Activated CD4-positive, alpha-beta T cell treated with anti-CD3 and anti-CD28 coated beads, Interleukin-2, amount 50 U/mL, for 16 hours (primary cell): ENCODE measurements around the gene ACVR1.

ENCODE experiments used
- DNase-seq: peaks from one replicate; pipeline ENCODE4 v3.0.0-alpha.2; 2020

ACVR1 gene

DNA sequence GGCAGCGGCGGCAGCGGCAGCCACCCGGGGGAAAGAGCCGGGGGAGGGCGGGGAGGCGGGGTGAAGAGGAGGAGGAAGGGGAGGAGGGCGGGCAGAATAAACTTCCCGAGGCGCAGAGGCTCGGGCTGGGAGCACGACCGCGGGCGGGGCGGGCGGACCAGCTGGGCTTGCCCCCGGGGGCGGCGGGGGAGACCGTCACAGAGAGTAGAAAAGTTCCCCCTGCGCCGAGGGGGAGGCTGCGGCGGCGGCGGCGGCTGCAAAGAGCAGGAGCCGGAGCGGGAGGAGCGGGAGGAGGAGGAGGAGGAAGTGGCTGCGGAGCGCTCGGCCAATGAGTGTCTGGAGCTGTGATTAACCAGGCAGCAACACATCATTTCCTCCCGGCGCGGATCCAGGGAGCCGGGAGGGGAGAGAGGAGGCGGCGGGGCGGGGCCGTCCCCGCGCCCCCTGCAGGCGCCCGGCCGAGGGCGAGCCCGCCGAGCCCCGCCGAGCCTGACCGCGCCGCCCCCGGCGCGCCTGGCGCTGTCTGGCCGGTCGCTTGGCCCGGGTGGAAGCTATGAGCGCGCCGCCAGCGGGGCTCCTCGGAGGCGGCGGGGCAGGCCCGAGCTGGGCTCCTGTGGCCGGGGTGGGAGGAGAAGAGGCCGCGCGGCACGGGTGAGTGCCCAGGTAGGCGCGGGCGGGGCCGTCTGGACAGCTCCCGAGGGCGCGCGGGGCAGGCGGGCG is at the start of gene ACVR1:
Gene ACVR1 (minus strand): TSS at position 265 of the 720 bp plus-strand sequence. CDS start 76,837 bp downstream, outside the sequence.
- peak; percentile 92 for DNase-seq

DNA sequence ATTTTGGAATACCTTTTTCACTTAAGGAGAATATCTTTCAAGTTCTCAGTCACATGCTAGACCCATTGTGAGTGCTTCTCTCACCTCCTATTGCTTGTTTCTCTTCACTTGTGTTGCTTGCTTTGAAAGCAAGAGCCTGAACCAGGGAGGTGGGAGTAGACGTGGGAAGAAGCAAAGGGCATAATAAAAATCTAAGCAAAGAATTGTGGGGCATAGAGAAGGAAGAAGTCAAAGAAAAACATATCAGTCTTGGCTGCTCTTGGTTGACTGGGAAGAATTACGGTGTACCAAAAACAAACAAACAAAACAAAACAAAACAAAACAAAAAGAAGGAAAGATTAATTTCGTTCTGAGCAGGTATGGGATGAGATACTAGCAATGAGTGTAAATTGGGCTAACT is 48.9 kb upstream of the ACVR1 start:
- DNase-seq, result no peak

DNA sequence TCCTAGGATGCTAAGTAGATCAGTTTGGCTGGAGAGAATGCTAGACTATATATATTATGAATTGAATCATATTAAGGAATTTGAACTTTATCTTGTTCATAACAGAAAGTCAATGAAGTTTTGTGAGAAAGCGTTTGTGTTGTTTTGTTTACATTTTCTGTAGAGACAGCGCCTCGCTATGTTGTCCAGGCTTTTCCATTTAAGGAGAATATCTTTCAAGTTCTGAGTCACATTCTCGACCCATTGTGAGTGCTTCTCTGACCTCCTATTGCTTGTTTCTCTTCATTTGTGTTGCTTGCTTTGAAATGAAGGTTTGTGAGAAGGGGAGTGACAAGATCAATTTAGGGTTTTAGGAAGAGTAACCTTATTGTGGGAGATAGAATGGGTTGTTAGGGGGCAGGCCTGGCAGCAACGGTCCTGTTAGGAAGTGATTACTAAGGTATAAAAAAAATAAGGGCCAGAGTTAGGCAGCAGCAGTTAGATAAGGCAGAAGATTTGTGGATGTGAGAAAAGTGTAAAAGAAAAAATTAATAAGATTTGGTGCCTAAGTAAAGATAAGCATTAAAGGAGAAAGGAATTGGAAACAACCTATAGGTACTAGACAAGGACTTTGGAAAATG is 47.6 kb upstream of the ACVR1 start:
- DNase-seq, result no peak

- DNase-seq, result no peak
Observed at GRCh38 chr2:157922815-157923214, 46.7 kb upstream of the ACVR1 start.

- DNase-seq, result no peak
Observed at GRCh38 chr2:157922336-157922735, 46.2 kb upstream of the ACVR1 start.

GRCh38 chr2:157920736-157921135 is 44.6 kb upstream of the ACVR1 start:
- DNase-seq, result no peak

DNA sequence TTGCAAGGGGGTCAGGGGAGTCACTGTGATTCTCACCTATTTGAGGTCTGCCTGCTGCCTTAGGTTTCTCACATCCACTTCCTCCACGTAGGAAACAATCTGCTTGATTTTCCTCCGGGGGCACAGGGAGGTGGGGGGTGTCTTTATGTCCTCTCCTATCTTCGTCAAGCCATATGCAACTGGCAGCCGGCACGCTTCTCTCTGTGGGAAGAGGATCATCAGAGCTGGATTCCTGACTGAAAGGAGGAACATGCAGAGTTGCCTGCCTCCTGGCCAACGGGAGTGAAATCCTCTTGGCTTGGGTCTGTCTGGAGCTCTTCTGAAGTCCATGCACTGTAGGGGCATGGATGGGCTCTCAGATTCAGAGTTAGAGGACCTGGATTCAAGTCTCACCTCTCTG is 43.1 kb upstream of the ACVR1 start:
- no peak for DNase-seq

DNA sequence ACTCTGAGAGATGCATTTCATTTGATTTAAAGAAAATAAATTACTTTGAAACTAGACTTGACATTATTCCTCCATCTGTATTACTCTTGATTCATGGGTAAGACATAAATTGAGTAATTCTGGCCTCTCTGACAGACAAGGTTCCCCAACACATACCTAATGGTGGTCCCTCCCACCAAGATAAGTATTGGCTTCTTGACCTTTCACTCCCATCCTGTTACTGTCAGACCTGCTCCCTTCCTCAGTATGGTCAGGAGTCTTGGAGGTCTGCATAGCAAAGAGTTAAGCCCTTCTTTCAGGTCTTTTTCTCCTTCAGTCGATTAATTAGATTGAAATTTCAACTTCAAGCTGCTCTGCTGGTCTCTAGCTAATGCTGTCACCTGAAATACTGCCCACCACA is 42.2 kb upstream of the ACVR1 start:
- no peak for DNase-seq

DNA sequence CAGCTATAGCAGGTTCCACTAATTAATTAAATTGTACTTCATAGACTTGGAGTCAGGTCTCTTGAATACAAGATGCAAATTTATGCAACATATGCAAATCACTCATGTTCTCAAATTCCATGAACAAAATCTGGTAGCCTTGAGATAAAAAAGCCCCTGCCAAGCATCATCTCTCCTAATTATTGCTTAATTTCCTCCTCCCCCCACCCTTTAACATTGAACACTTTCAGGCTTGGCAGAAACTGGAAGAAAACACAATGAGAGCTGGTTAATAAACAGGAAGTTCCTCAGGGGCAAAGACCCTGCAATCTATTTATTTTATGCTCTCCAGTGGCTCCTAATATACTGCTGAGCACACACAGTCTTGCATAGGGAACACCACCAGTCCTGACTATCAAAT is 35.6 kb upstream of the ACVR1 start:
- DNase-seq, result no peak

DNA sequence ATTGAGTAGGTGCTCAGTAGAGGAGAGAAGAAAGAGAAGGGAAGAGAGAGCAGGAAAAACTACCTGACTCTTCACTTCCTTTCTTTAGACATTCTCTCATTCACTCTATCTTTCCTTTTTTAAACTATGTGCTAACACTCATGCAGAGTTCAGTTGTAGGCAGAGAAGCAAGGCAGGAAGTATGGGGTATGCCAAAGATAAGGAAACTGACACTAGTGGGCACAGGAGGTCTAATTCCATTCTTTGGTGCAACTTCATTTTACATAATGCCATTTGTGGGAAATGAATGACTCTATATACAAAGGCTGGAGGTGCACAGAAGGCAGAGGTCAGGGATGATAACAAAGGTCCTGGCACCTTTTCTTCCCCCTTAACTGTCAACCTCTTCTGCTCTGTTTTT is 35.1 kb upstream of the ACVR1 start:
- no peak for DNase-seq

GRCh38 chr2:157905092-157905491 is 29.0 kb upstream of the ACVR1 start:
- no peak for DNase-seq

- DNase-seq, result no peak
Observed at GRCh38 chr2:157903626-157904025, 27.5 kb upstream of the ACVR1 start.

- no peak for DNase-seq
Observed at GRCh38 chr2:157903151-157903550, 27.0 kb upstream of the ACVR1 start.

GRCh38 chr2:157902692-157903091 is 26.6 kb upstream of the ACVR1 start:
- DNase-seq, result no peak

- DNase-seq, result no peak
Observed at GRCh38 chr2:157901325-157901724, 25.2 kb upstream of the ACVR1 start.

- DNase-seq, result no peak
Observed at GRCh38 chr2:157900684-157901083, 24.6 kb upstream of the ACVR1 start.

DNA sequence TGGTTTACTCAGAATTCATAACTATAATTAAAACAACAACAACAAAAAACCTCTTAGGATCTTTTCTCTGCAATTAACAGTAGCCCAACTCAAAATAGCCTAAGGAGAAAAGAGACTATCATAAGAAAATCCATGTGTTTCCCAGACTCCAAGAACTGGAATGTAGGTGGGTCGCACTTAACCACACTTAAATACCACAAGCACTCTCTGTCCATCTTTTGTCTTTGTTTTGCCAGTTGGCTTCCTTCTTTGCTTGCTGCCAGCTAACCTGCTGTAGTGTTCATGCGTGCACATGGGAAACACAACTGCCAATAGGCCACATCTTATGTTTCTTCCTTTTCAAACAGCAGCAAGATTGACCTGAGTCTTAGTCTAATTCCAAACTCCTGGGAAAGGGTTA is 24.1 kb upstream of the ACVR1 start:
- DNase-seq, result no peak

GRCh38 chr2:157899125-157899839 is 23.2 kb upstream of the ACVR1 start:
- peak; percentile 86 for DNase-seq

GRCh38 chr2:157898591-157898996 is 22.5 kb upstream of the ACVR1 start:
- peak; percentile 82 for DNase-seq

DNA sequence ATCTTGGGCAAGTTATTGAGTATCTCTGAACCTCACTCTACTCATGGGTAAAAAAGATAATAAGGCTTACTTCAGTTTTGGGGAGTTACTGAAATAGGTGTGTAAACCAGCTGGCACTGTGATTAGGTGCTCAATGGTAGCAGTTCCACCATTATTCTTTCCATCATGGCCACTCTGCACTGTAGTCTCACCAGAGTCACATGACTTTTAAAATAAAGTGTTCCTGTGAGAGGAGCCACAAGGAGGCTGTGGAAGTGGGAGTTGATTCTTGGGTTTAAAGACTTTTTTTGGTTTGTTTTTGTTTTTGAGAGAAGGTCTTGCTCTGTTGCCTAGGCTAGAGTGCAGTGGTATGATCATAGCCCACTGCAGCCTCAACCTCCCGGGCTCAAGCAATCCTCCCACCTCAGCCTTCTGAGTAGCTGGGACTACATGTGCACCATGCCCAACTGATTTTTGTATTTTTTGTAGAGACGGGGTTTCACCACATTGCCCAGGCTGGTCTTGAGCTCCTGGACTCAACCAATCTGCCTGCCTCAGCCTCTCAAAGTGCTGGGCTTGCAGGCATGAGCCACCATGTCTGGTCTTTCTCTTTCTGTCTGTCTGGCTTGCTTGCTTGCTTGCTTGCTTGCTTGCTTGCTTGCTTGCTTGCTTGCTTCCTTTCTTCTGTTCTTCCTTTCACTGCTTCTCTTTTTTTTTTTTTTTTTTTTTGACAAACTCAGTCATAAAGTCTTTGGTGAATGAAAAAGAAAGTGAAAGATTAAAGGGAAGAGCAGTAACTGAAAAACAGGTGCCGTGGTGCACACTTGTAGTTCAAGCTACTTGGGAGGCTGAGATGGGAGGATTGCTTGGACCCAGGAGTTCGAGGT is 21.2 kb upstream of the ACVR1 start:
- peak; percentile 74 for DNase-seq

GRCh38 chr2:157895531-157895930 is 19.4 kb upstream of the ACVR1 start:
- peak; percentile 42 for DNase-seq

DNA sequence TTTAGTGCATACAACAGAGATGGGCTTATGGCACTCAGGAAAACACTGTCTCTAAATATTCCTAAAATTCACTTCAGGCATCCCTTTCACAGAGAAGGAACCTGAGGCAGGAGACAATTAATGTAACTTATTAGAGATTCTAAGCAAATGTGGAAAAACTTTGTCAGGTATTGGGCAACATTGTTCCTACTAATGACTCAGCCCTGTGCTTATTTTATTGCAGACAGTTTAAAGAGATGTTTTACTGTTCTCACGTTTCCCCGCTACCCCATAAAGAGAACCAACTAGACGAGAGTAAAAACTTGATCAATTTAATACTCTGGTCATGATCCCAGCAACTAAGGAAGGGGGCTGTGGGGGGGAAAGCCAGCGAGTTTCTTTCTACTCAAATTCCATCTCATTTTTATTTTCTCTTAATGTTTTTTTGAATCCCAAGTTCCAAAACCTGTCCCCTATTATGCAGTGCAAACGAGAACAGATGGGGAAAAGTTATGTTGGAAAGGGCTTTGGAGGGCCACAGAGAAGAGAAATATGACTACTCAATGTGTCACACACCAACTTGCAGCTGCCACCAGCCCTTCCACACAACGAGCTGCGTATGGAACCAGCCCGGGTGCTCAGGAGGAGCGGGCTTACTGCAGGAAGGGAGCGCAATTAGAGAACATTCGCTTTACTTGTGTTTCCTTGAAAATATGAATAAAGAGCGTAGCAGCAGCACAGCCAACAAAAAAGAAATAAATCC is 18.7 kb upstream of the ACVR1 start:
- DNase-seq, result no peak
